ENCODE measurements around the gene GPR39.

GRCh38 chr2:132400169-132400900, 16.3 kb upstream of the GPR39 start:
- TF ChIP-seq CTCF (IDR thresholded peaks at IDR 0.05; ENCODE audit: insufficient read depth, low read length, poor library complexity, severe bottlenecking) (no peak), EZH2phosphoT487 (conservative IDR thresholded peaks at IDR 0.05; ENCODE audit: low read length) (no peak)
